ENCODE results near the gene PTGDS.

DNA sequence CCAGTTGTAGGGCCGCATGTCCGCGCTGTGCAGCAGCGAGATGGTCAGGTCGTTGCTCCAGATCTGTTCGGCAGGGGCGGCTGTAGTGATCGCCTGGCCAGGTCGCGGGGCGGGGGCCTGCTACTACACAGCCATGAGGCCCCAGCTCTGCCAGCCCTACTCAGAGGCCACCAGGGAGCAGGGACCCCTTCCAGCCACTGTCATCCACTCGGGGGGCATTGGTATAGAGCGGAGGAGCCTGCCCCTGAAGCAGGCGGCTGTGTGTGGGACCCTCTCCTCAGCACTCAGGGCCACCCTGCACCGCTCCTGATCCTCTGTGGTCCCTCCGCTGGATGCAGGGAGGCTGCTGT, 34.4 kb upstream of the PTGDS start:
- TF ChIP-seq FOXA1 (IDR thresholded peaks at IDR 0.05): no peak
- TF ChIP-seq SUZ12 (IDR thresholded peaks at IDR 0.05): no peak
- no peak for TF ChIP-seq BHLHE40 (IDR thresholded peaks at IDR 0.05; ENCODE audit: borderline replicate concordance)
- TF ChIP-seq NFRKB (IDR thresholded peaks at IDR 0.05): no peak
- no peak for TF ChIP-seq ZNF384 (IDR thresholded peaks at IDR 0.05)
- no peak for TF ChIP-seq ARNT (IDR thresholded peaks at IDR 0.05)
- TF ChIP-seq CTBP1 (IDR thresholded peaks at IDR 0.05; ENCODE audit: borderline replicate concordance): no peak
- no peak for TF ChIP-seq SP1 (IDR thresholded peaks at IDR 0.05)
- TF ChIP-seq FOXM1 (IDR thresholded peaks at IDR 0.05; ENCODE audit: borderline replicate concordance): no peak
- TF ChIP-seq FOXK2 (IDR thresholded peaks at IDR 0.05): no peak
- no peak for TF ChIP-seq ELF4 (IDR thresholded peaks at IDR 0.05)
- TF ChIP-seq L3MBTL2 (conservative IDR thresholded peaks at IDR 0.05): no peak
- no peak for TF ChIP-seq LEF1 (IDR thresholded peaks at IDR 0.05; ENCODE audit: borderline replicate concordance)
- no peak for TF ChIP-seq HDGF (IDR thresholded peaks at IDR 0.05; ENCODE audit: borderline replicate concordance)
